HAP-1 (cell line): ENCODE measurements around the gene AMOTL2.

ENCODE experiments used
- DNase-seq, 2 experiments: peaks; one replicate each; pipeline ENCODE4 v3.0.0-alpha.2; 2016 to 2020; ENCODE audit warnings: low spot score in 2 of 2
- H3K27me3 ChIP-seq: fragments of 250-450 bp; sonication (Bioruptor Pico); 2 replicates; pipeline ENCODE4 v1.5.1; 2020; ENCODE audit warnings: low read depth, mild to moderate bottlenecking, moderate library complexity
- H3K36me3 ChIP-seq: fragments of 250-450 bp; sonication (Bioruptor Pico); replicated peaks from 2 replicates; pipeline ENCODE4 v1.5.1; 2020; ENCODE audit warnings: mild to moderate bottlenecking
- H3K4me1 ChIP-seq: fragments of 250-450 bp; sonication (Bioruptor Pico); 2 replicates; pipeline ENCODE4 v1.5.1; 2020; ENCODE audit warnings: mild to moderate bottlenecking
- H3K4me3 ChIP-seq: fragments of 250-450 bp; sonication (Bioruptor Pico); 2 replicates; pipeline ENCODE4 v1.5.1; 2020; ENCODE audit warnings: mild to moderate bottlenecking, moderate library complexity
- H3K9me3 ChIP-seq: fragments of 250-450 bp; sonication (Bioruptor Pico); 2 replicates; pipeline ENCODE4 v1.5.1; 2020; ENCODE audit warnings: mild to moderate bottlenecking, moderate library complexity
- in situ Hi-C: fragments of 300-500 bp; cut with MboI; formaldehyde crosslinking; loops from 3 replicates; pipeline ENCODE4 v1.14.3; 2020; ENCODE audit warnings: low sequenced_read_pairs, inconsistent platforms, mixed read lengths

Gene AMOTL2

DNA sequence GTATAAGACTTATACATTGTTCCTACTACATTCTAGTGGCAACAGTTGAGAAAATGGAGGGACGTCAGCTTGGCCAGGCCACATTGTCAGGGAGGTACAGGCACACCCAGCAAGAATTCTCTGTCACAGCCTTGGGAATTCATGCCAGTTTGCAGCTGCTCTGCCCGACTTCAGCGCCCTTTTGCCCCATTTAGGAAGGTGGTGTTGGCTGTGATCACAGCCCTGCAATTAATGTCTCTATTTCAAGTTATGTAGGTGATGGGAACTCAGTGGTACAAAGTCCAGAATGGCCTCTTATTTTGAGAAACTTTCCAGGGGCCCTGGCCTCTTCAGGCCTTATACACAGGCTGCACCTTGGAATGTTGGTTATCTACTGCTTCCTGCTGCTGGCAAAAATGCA lies 26.7 kb downstream of the AMOTL2 start:
- no peak for DNase-seq
- Histone ChIP-seq H3K4me1 (no peaks in the 10 kb centered on the region), H3K4me3 (no peak overlapping the region), H3K9me3 (0 out of 2 replicates have a peak, but pooled peaks cover 2% of the 10 kb centered on the region), H3K27me3 (no peaks in the 10 kb centered on the region), H3K36me3 (no peaks in the 10 kb centered on the region)
- in situ Hi-C loops = no loop called here

DNA sequence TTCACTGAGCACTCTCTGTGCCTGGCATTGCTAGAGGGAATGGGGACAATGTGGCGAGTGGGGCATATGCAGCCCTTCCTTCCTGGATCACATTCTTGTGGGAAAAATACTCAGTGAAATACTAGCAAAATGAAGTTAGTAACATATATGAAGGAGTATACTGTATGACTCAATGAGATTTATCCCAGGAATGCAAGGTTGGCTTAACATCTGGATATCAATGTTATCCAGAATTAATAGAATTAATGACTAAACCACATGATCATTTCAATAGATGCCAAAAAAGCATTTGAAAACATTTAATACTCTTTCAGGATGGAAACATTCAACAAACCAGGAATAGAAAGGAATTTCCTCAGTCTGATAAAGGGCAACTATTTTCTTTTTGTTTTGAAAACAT lies 27.5 kb downstream of the AMOTL2 start:
- in situ Hi-C loops = no loop called here
- no peaks in the 10 kb centered on the region for H3K36me3 ChIP-seq

GRCh38 chr3:134345202-134345601 lies 29.0 kb downstream of the AMOTL2 start:
- Histone ChIP-seq H3K9me3 (0 out of 2 replicates have a peak, but pooled peaks cover 2% of the 10 kb centered on the region), H3K4me1 (no peaks in the 10 kb centered on the region; the same call in 1 of the 2 replicates), H3K4me3 (no peak overlapping the region), H3K36me3 (no peaks in the 10 kb centered on the region), H3K27me3 (no peaks in the 10 kb centered on the region)
- no peak for DNase-seq
- in situ Hi-C loops = no loop called here

More for the DNA sequence above, 27.5 kb downstream of the AMOTL2 start:
- Histone ChIP-seq H3K4me3 (no peak overlapping the region), H3K4me1 (no peaks in the 10 kb centered on the region; the same call in 1 of the 2 replicates), H3K9me3 (0 out of 2 replicates have a peak, but pooled peaks cover 2% of the 10 kb centered on the region), H3K27me3 (no peaks in the 10 kb centered on the region)
- DNase-seq = no peak

GRCh38 chr3:134344560-134344959 lies 29.7 kb downstream of the AMOTL2 start:
- no peaks in the 10 kb centered on the region; the same call in 1 of the 2 replicates for H3K4me1 ChIP-seq
- no peaks in the 10 kb centered on the region for H3K27me3 ChIP-seq
- H3K36me3 ChIP-seq = no peaks in the 10 kb centered on the region
- H3K4me3 ChIP-seq = no peak overlapping the region
- in situ Hi-C loops = no loop called here
- H3K9me3 ChIP-seq = 0 out of 2 replicates have a peak, but pooled peaks cover 2% of the 10 kb centered on the region
- DNase-seq = no peak

- DNase-seq = no peak
- H3K4me1 ChIP-seq = no peaks in the 10 kb centered on the region; the same call in 1 of the 2 replicates
- in situ Hi-C loops = no loop called here
- no peak overlapping the region for H3K4me3 ChIP-seq
- 0 out of 2 replicates have a peak, but pooled peaks cover 2% of the 10 kb centered on the region for H3K9me3 ChIP-seq
- no peaks in the 10 kb centered on the region for H3K27me3 ChIP-seq
- no peaks in the 10 kb centered on the region for H3K36me3 ChIP-seq
Measured at GRCh38 chr3:134342259-134342658, 32.0 kb downstream of the AMOTL2 start.

DNA sequence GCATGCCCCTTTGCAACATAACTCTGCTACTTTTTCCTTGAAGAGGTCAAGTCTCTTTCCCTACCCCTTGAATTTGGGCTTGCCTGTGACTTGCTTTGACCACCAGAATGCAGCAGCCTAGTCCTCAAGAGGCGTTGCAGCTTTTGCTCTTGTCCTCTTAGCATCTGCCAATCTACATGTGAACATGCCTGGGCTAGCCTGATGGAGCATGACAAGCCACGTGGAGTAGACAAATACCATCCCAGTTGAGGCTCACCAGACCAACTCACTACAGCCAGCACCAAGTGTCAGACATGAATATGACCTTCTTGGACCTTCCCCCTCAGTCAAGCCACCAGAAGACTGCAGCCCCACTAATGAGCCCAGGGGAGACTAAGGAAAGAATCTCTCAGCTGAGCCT lies 32.9 kb downstream of the AMOTL2 start:
- H3K9me3 ChIP-seq = no peaks in the 10 kb centered on the region
- no peak for DNase-seq
- no peaks in the 10 kb centered on the region; the same call in 1 of the 2 replicates for H3K4me1 ChIP-seq
- H3K27me3 ChIP-seq = no peaks in the 10 kb centered on the region
- in situ Hi-C loops = no loop called here
- no peak overlapping the region for H3K4me3 ChIP-seq
- no peaks in the 10 kb centered on the region for H3K36me3 ChIP-seq

GRCh38 chr3:134340982-134341365 lies 33.3 kb downstream of the AMOTL2 start:
- in situ Hi-C loops = no loop called here
- Histone ChIP-seq H3K27me3 (no peaks in the 10 kb centered on the region), H3K4me1 (no peaks in the 10 kb centered on the region; the same call in 1 of the 2 replicates), H3K36me3 (no peaks in the 10 kb centered on the region), H3K9me3 (no peaks in the 10 kb centered on the region), H3K4me3 (no peak overlapping the region)
- no peak for DNase-seq

DNA sequence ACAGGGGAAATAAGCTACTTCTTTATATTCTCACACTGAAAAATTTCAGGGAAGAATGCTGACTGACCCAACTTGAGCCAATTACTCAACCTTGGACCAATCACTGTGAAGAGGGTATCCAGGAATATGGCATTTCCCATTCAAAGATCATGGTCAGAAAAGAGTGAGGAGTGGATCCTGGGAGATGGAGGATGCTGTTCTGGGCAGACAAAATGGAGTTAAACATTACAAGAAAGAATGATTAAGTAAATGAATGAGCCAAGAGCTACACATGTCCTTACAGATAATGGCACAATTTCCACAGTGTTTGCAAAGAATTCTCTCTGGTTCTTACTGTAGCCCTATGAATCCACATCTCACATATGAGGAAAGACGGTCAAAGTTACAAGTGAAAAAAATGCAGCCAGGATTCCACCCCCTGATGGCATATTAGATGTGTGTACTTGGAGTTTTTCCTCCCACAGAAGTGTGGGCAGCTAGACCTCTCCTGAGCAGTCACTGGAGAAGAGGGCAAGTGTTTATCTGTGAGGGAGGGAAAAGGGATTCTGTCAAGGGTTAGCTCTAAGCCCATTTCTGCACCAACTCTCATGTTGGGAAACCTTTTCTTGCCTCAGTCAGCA lies 33.8 kb downstream of the AMOTL2 start:
- H3K4me1 ChIP-seq = no peaks in the 10 kb centered on the region; the same call in 1 of the 2 replicates
- H3K4me3 ChIP-seq = no peak overlapping the region
- DNase-seq = no peak
- in situ Hi-C loops = no loop called here
- H3K27me3 ChIP-seq = no peaks in the 10 kb centered on the region
- no peaks in the 10 kb centered on the region for H3K36me3 ChIP-seq
- H3K9me3 ChIP-seq = no peaks in the 10 kb centered on the region

DNA sequence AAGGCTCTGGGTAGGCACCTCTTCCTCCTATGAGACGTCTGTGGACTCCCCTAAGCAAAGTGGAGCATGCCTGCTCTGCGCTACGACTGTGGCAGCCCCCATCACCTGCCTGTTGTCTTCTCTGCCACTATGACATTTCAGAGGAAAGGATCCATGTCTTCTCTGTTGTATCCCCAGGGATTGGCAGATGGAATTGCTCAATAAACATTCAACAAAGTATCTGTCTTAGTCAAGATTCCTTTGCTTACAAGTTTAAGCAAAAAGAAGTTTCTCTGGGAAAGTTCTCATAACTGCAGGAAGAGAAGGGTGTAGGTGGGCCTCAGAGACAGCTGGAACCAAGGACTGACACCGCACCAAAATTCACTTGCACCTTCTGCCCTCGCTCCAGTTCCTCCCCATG lies 34.3 kb downstream of the AMOTL2 start:
- no peaks in the 10 kb centered on the region for H3K36me3 ChIP-seq
- H3K4me1 ChIP-seq = peaks cover under 1% of the 10 kb centered on the region; the same call in 1 of the 2 replicates
- in situ Hi-C loops = no loop called here
- no peak for DNase-seq
- no peaks in the 10 kb centered on the region for H3K27me3 ChIP-seq
- no peaks in the 10 kb centered on the region for H3K9me3 ChIP-seq
- H3K4me3 ChIP-seq = no peak overlapping the region

GRCh38 chr3:134339331-134339730 lies 34.9 kb downstream of the AMOTL2 start:
- no peak for DNase-seq
- peaks cover 6% of the 10 kb centered on the region for H3K4me1 ChIP-seq
- no peaks in the 10 kb centered on the region for H3K27me3 ChIP-seq
- H3K36me3 ChIP-seq = no peaks in the 10 kb centered on the region
- no peak overlapping the region for H3K4me3 ChIP-seq
- in situ Hi-C loops = no loop called here
- H3K9me3 ChIP-seq = no peaks in the 10 kb centered on the region

DNA sequence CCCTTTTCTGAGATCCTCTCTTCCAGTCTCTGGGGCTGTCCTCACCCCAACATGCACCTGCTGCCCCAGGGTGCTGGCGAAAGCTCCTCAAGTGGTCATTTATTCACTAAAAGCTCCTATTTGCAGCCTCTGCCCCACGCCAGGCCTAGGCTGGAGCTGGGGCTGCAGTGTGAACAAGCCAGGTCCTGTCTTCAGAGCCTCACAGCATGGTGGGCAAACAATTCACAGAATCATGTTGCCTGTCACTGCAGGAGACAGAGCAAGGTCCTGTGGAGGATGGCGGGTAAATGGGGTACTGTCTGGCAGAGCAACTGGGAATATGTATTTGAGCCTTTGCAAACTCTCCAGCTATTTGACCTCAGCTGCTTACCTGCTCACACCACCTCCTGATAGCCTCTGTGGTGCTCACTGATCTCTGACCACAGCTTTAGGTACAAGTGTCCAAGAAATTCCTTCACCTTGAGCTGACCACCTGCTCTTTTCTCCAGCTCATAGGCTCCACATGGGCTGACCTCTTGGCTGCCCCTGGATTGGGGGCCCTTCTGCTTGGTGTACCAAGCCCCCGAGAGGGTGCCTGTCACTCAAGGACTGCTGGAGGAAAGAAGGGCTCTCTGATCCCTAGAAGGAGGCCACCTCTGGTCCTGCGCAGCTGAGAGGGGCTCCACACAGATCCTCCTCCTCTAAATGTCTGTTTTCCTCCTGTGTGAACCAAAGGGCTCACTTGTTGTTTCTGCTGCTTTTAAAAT lies 35.6 kb downstream of the AMOTL2 start:
- H3K36me3 ChIP-seq = no peaks in the 10 kb centered on the region
- H3K9me3 ChIP-seq = no peaks in the 10 kb centered on the region
- no peak for DNase-seq
- H3K27me3 ChIP-seq = no peaks in the 10 kb centered on the region
- no peak overlapping the region for H3K4me3 ChIP-seq
- in situ Hi-C loops = no loop called here
- H3K4me1 ChIP-seq = peaks cover 11% of the 10 kb centered on the region

DNA sequence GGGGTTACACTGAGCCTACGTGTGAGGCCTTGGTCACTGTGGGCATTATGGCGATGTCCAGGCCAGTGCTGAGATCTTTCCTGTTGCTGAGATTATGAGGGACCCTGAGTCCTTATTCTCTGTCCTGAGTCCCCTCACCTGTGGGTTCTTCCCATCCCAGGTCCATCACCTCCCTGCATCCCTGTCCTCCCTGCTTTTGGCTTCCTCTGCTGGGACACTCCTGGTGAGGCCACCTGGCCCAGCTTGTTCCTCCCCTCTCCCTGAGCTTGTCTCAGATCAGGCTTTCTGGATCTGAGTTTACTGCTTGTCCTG lies 36.1 kb downstream of the AMOTL2 start:
- Histone ChIP-seq H3K9me3 (no peaks in the 10 kb centered on the region), H3K4me3 (no peak overlapping the region), H3K4me1 (peaks cover 14% of the 10 kb centered on the region), H3K27me3 (no peaks in the 10 kb centered on the region), H3K36me3 (no peaks in the 10 kb centered on the region)
- no peak for DNase-seq
- in situ Hi-C loops = no loop called here

- no peak for DNase-seq
- Histone ChIP-seq H3K4me1 (peaks cover 17% of the 10 kb centered on the region), H3K4me3 (no peak overlapping the region), H3K27me3 (no peaks in the 10 kb centered on the region), H3K9me3 (no peaks in the 10 kb centered on the region), H3K36me3 (no peaks in the 10 kb centered on the region)
- in situ Hi-C loops = no loop called here
Measured at GRCh38 chr3:134337511-134338200, 36.6 kb downstream of the AMOTL2 start.

DNA sequence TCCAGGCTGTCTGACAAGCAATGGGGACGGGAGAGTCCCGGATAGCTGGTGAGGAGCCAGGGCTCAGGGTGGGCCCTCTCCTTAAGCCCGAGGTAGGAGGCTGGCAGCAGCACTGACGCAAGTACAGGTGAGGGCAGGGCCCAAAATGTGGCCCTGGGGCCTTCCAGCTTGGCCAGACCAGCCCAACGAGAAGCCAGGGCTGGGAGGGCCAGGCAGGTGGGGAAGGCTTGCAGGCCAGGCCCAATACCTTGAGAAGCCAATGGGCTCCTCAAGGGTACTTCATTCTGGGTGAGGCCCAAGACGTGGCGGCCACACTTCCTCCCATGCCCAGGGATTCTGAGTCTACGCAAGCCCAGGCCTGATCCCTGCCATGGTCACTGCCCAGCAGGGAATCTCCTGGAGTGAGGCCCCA lies 37.2 kb downstream of the AMOTL2 start:
- in situ Hi-C loops = no loop called here
- H3K27me3 ChIP-seq = no peaks in the 10 kb centered on the region

More for the DNA sequence above, 37.2 kb downstream of the AMOTL2 start:
- Histone ChIP-seq H3K36me3 (no peaks in the 10 kb centered on the region), H3K4me3 (no peak overlapping the region), H3K9me3 (no peaks in the 10 kb centered on the region), H3K4me1 (peaks cover 17% of the 10 kb centered on the region)
- DNase-seq = no peak
